ENCODE measurements around the gene DYNC2H1.

The DYNC2H1 gene

GRCh38 chr11:103108933-103109817 is at the start of gene DYNC2H1:
Gene DYNC2H1, plus strand, starts transcription at chr11:103109426. Its CDS starts 149 bp downstream, at chr11:103109575.
- DNase-seq (ENCODE audit: low spot score): peak; percentile 90

GRCh38 chr11:103061656-103062055 is 47.6 kb upstream of the DYNC2H1 start:
- no peak for DNase-seq (ENCODE audit: low spot score)

GRCh38 chr11:103067118-103067517 is 42.1 kb upstream of the DYNC2H1 start:
- no peak for DNase-seq (ENCODE audit: low spot score)

GRCh38 chr11:103069367-103069766 is 39.9 kb upstream of the DYNC2H1 start:
- no peak for DNase-seq (ENCODE audit: low spot score)

- no peak for DNase-seq (ENCODE audit: low spot score)
Observed at GRCh38 chr11:103070142-103070541, 39.1 kb upstream of the DYNC2H1 start.

- no peak for DNase-seq (ENCODE audit: low spot score)
Observed at GRCh38 chr11:103071008-103071407, 38.2 kb upstream of the DYNC2H1 start.

- no peak for DNase-seq (ENCODE audit: low spot score)
Observed at GRCh38 chr11:103076361-103076760, 32.9 kb upstream of the DYNC2H1 start.

GRCh38 chr11:103077554-103077953 is 31.7 kb upstream of the DYNC2H1 start:
- DNase-seq (ENCODE audit: low spot score): no peak

- DNase-seq (ENCODE audit: low spot score): no peak
Observed at GRCh38 chr11:103078710-103079109, 30.5 kb upstream of the DYNC2H1 start.

- no peak for DNase-seq (ENCODE audit: low spot score)
Observed at GRCh38 chr11:103079833-103080232, 29.4 kb upstream of the DYNC2H1 start.

- DNase-seq (ENCODE audit: low spot score): no peak
Observed at GRCh38 chr11:103085758-103086365, 23.4 kb upstream of the DYNC2H1 start.

- no peak for DNase-seq (ENCODE audit: low spot score)
Observed at GRCh38 chr11:103086461-103086860, 22.8 kb upstream of the DYNC2H1 start.

GRCh38 chr11:103091064-103091800 is 18.0 kb upstream of the DYNC2H1 start:
- peak; percentile 46 for DNase-seq (ENCODE audit: low spot score)

- DNase-seq (ENCODE audit: low spot score): peak; percentile 93
Observed at GRCh38 chr11:103091801-103092524, 17.3 kb upstream of the DYNC2H1 start, which contains the start of gene DCUN1D5. Gene DCUN1D5, minus strand, starts transcription at chr11:103092160. Its CDS starts 288 bp downstream, at chr11:103091872.

- DNase-seq (ENCODE audit: low spot score): no peak
Observed at GRCh38 chr11:103097279-103097678, 11.9 kb upstream of the DYNC2H1 start.

GRCh38 chr11:103109818-103110388 is 677 bp downstream of the DYNC2H1 start:
- no peak for DNase-seq (ENCODE audit: low spot score)

- DNase-seq (ENCODE audit: low spot score): no peak
Observed at GRCh38 chr11:103110391-103110790, 1.2 kb downstream of the DYNC2H1 start.

GRCh38 chr11:103111400-103111799 is 2.2 kb downstream of the DYNC2H1 start:
- no peak for DNase-seq (ENCODE audit: low spot score)

GRCh38 chr11:103112364-103112763 is 3.1 kb downstream of the DYNC2H1 start:
- DNase-seq (ENCODE audit: low spot score): no peak

GRCh38 chr11:103114836-103115235 is 5.6 kb downstream of the DYNC2H1 start:
- DNase-seq (ENCODE audit: low spot score): no peak

- DNase-seq (ENCODE audit: low spot score): no peak
Observed at GRCh38 chr11:103125462-103125861, 16.2 kb downstream of the DYNC2H1 start.

Measured in LoVo (cell line).